ENCODE results near the gene PPP1R3E.

DNA sequence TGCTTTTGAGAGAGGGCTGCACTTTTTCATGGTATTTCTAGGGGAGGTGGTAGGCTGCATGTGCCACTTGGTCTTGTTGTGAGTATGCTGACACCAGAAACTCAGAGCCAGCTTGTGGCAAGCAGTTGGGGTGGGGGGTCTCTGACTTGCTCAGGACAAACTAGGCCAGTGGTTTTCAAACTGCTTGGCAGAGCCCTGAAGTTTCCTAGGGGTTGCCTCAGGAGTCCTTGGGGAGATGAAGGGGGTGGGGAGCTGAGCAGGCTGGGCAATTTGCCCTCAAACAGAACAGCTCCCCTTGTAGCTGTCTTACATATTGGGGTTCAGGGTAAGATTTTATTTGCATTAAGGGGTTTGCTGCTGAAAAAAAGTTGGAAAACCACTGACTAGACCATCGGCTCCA lies 7.9 kb upstream of the PPP1R3E start:
- no peak for TF ChIP-seq CTCF (IDR thresholded peaks at IDR 0.05)
- TF ChIP-seq POLR2AphosphoS5 (IDR thresholded peaks at IDR 0.05), result no peak

All from upper lobe of left lung (tissue), 4 donors.